Right atrium auricular region (tissue), 2 donors: ENCODE measurements around the gene ALKAL2. TPM values are rescaled to one million over a fixed set of nuclear protein-coding genes. Genes with fewer than 3 reads are reported as not detected.

Experiments
- DNase-seq: peaks from one replicate; pipeline ENCODE4 v3.0.0-alpha.2; 2019; ENCODE audit warnings: low spot score
- H3K27ac ChIP-seq, 2 donors: fragments of 200-600 bp; sonication (generic); 1 replicate in 1 of 2; 2 replicates in 1 of 2; pipeline ENCODE4 v1.5.1; 2016 to 2019
- H3K27me3 ChIP-seq, 2 donors: fragments of 200-600 bp; sonication (generic); one replicate each; pipeline versions ENCODE4 v1.5.1 to v1.6.0; 2017 to 2019
- H3K36me3 ChIP-seq: fragments of 200-600 bp; sonication (generic); one replicate; pipeline ENCODE4 v1.5.1; 2016
- H3K4me1 ChIP-seq, 2 donors: fragments of 200-600 bp; sonication (generic); one replicate each; pipeline versions ENCODE4 v1.5.1 to v1.6.0; 2017 to 2019
- H3K4me3 ChIP-seq, 2 donors: fragments of 200-600 bp; sonication (generic); 1 replicate in 1 of 2; 2 replicates in 1 of 2; pipeline ENCODE4 v1.5.1; 2017 to 2019; ENCODE audit warnings: mild to moderate bottlenecking in 1 of 2, moderate library complexity in 1 of 2
- H3K9me3 ChIP-seq, 2 donors: fragments of 200-600 bp; sonication (generic); one replicate each; pipeline ENCODE4 v1.5.1; 2019
- total RNA-seq, 2 donors: library from RNA; depleted of rRNA; stranded (reverse); fragments of >200 nt; gene quantifications; one replicate each; pipeline ENCODE4 v1.1.0, GENCODE V29; 2016
- TF ChIP-seq, protein P1 (sequence below), 2 donors: fragments of 200-600 bp; sonication (generic); IDR thresholded peaks; one replicate each; pipeline ENCODE4 v1.5.1; 2019; ENCODE audit warnings: antibody characterized with exemption in 2 of 2

ALKAL2 gene
- total RNA-seq, 2 donors from 2014 or later, result 1.1 TPM; not detected in 1

DNA sequence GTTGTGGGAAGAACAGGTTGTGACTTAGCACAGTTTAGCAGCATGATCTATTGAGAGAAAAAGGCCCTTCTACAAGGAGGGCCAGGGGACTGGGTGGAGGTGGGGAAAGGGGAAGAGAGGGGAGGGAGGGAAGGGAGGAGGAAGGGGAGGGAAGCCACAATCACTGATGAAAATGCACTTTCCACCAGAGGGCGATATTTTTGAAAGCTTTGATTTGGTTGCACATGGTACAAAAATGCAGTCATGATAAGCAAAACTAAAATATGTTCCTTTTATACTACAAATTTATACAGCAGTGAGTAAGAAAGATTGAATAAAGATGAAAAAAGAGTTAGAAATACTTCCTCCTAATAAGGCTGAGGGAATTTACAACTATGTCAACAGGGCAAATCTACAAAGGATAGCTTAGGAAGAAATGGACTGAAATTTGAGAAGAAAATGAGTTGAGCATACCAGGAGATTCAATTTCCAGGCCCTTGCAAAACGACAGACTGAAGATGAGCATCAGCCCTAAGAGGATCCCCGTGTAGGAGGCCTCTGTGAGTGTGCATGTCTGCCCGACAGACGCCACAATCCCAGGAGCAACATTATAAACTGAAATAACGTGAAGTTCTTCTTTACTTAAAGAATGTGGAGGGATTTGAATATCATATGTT lies 41.3 kb downstream of the ALKAL2 start:
- no peaks in the 10 kb centered on the region for H3K27me3 ChIP-seq
- H3K9me3 ChIP-seq, result peaks cover 0 to 14% of the 10 kb centered on the region in 2 donors
- peaks cover 13% of the 10 kb centered on the region for H3K36me3 ChIP-seq
- H3K4me3 ChIP-seq, result no peak overlapping the region
- no peak for DNase-seq
- H3K4me1 ChIP-seq, result no peaks in the 10 kb centered on the region
- TF ChIP-seq, protein P1, sequence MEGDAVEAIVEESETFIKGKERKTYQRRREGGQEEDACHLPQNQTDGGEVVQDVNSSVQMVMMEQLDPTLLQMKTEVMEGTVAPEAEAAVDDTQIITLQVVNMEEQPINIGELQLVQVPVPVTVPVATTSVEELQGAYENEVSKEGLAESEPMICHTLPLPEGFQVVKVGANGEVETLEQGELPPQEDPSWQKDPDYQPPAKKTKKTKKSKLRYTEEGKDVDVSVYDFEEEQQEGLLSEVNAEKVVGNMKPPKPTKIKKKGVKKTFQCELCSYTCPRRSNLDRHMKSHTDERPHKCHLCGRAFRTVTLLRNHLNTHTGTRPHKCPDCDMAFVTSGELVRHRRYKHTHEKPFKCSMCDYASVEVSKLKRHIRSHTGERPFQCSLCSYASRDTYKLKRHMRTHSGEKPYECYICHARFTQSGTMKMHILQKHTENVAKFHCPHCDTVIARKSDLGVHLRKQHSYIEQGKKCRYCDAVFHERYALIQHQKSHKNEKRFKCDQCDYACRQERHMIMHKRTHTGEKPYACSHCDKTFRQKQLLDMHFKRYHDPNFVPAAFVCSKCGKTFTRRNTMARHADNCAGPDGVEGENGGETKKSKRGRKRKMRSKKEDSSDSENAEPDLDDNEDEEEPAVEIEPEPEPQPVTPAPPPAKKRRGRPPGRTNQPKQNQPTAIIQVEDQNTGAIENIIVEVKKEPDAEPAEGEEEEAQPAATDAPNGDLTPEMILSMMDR (IDR thresholded peaks at IDR 0.05), result peak in 1 of 2 donors; percentile 67
- no peak overlapping the region for H3K27ac ChIP-seq

DNA sequence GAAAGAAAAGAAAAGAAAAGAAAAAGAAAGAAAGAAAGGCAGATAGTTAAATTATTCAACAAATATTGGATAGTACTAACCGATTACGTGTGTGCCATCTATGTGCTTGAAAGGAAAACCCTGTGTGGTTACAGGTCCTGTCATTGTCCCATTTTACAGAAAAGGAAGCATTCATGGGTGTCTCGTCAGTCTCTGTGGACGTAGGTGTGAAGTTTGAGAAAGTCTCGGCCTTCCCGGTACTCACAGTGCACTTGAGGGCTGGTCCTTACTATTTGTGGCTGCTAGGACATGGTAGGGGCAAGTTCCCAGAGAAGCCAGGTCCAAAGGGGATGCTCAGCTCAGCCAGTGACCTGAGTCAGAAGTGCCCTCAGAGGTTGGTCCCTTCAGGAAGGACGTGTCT lies 43.3 kb downstream of the ALKAL2 start:
- Histone ChIP-seq H3K36me3 (peaks cover 7% of the 10 kb centered on the region), H3K4me1 (no peaks in the 10 kb centered on the region), H3K4me3 (no peak overlapping the region), H3K9me3 (peaks cover 0 to 17% of the 10 kb centered on the region in 2 donors), H3K27me3 (no peaks in the 10 kb centered on the region), H3K27ac (no peak overlapping the region)
- TF ChIP-seq, protein P1 (IDR thresholded peaks at IDR 0.05), result no peak
- DNase-seq, result no peak

DNA sequence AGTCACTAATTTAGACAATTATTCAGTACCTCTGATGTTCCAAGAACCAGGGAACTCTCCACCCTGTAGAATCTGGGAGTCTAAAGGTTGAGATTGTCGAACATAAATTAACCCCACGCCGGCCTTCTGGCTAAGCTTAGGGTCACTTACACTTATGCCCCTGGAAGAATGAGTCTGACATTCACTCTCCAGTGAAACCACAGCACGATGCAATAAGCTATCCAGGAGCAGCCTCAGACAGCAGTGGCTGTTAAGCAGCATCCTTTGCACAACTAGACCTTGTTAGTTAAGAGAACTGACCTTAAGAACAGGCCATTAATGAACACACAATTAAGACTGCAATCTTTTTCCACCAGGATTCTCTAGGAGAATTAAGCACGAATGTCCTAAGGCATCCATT lies 49.0 kb downstream of the ALKAL2 start:
- no peak overlapping the region for H3K27ac ChIP-seq
- H3K27me3 ChIP-seq, result no peaks in the 10 kb centered on the region
- DNase-seq, result no peak
- TF ChIP-seq, protein P1 (IDR thresholded peaks at IDR 0.05), result no peak
- H3K9me3 ChIP-seq, result peaks cover 0 to 17% of the 10 kb centered on the region in 2 donors
- no peak overlapping the region for H3K4me3 ChIP-seq
- peaks cover 6% of the 10 kb centered on the region for H3K36me3 ChIP-seq
- H3K4me1 ChIP-seq, result no peaks in the 10 kb centered on the region

DNA sequence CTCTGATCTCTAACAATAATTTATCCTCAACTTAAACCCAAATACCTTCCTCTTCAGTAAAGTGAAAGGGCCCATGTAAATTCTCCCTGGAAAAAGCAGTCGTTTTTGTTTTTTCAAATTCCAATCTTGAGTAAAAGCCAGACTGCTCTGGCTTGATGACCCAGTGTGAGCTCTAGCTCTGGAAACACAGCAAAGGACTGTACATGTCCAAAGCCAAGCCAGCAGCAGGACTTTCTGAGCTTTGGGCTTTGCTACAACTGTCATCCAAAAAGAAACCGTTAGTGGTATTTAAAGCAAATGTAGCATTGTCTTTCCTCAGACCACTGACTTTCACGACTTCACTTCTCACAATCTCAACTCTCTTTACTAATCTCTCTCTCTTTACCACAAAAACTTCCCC lies 49.5 kb downstream of the ALKAL2 start:
- no peaks in the 10 kb centered on the region for H3K4me1 ChIP-seq
- peaks cover 1% of the 10 kb centered on the region for H3K36me3 ChIP-seq
- no peak overlapping the region for H3K27ac ChIP-seq
- H3K4me3 ChIP-seq, result no peak overlapping the region
- no peak for DNase-seq
- H3K27me3 ChIP-seq, result no peaks in the 10 kb centered on the region
- TF ChIP-seq, protein P1 (IDR thresholded peaks at IDR 0.05), result no peak
- H3K9me3 ChIP-seq, result peaks cover 0 to 15% of the 10 kb centered on the region in 2 donors

DNA sequence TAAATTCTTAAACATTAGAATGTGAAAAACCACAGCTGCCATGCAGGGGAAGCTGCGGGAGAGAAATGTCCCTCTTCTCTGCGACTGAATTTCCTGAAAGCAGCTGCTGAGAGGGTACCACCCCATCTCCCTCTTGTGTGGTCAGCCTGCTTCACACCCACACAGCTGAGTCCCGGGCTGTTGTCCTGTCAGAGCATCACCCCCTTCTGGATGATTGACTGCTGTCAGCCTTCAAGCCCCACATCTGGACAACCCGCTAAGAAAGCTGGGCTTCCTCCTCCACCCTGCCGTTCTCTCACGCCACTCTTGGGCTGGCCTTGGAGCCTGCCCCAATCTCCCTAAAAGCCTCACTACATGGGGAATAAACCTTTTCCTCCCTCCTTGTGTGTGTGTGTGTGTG lies 50.0 kb downstream of the ALKAL2 start:
- DNase-seq, result no peak
- no peaks in the 10 kb centered on the region for H3K4me1 ChIP-seq
- H3K4me3 ChIP-seq, result no peak overlapping the region
- H3K9me3 ChIP-seq, result peaks cover 0 to 11% of the 10 kb centered on the region in 2 donors
- TF ChIP-seq, protein P1 (IDR thresholded peaks at IDR 0.05), result no peak
- no peaks in the 10 kb centered on the region for H3K27me3 ChIP-seq
- no peaks in the 10 kb centered on the region for H3K36me3 ChIP-seq
- H3K27ac ChIP-seq, result no peak overlapping the region
